Stimulated activated CD4-positive, alpha-beta T cell treated with anti-CD3 and anti-CD28 coated beads, Interleukin-2, amount 100 ng/mL, for 4 hours (primary cell): ENCODE data around the gene STPG4.
"Not testable (repeated sequence)": the region's sequence is repeated elsewhere in the genome, so short reads cannot be mapped to it uniquely, and the experiment has no call there.

Experiments used
- DNase-seq: peaks from one replicate; pipeline ENCODE4 v3.0.0-alpha.2; 2020; ENCODE audit warnings: low read depth

Gene STPG4

DNA sequence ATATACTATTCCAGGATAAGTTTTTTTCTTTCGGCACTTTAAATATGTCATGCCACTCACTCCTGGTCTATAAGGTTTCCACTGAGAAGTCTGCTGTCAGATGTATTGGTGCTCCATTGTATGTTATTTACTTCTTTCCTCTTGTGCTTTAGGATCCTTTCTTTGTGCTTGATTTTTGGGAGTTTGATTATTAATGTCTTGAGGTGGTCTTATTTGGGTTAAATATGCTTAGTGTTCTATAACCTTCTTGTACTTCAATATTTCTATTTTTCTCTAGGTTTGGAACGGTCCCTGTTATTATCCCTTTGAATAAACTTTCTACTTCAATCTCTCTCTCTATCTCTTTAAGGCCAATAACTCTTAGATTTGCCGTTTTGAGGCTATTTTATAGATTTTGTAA is 28.3 kb downstream of the STPG4 start:
- no peak for DNase-seq

DNA sequence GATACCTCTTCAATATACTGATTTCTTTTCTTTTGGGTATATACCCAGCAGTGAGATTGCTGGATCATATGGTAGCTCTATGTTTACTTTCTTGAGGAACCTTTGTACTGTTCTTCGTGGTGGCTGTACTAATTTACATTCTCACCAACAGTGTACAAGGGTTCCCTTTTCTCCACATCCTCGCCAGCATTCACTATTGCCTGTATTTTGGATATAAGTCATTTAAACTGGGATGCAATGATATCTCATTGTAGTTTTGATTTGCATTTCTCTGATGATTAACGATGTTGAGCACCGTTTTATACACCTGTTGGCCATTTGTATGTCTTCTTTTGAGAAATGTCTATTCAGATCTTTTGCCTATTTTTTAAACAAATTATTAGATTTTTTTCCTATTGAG is 30.4 kb downstream of the STPG4 start:
- DNase-seq = not testable (repeated sequence)

DNA sequence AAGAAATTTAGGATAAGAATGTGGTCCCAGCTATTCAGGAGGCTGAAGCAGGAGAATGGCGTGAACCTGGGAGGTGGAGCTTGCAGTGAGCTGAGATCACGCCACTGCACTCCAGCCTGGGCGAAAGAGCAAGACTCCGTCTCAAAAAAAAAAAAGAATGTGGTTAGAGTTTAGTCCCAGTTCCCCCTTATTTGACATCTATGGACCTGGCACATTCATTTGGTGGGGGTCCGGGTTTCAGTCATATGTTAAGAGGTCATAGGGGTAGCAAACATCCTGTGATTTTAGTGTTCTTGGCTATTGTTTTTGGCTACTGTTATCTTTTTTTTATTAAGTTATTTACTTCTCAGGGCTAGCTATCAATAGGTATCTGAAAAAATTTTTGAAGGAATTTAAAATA is 34.7 kb downstream of the STPG4 start:
- DNase-seq = not testable (repeated sequence)

DNA sequence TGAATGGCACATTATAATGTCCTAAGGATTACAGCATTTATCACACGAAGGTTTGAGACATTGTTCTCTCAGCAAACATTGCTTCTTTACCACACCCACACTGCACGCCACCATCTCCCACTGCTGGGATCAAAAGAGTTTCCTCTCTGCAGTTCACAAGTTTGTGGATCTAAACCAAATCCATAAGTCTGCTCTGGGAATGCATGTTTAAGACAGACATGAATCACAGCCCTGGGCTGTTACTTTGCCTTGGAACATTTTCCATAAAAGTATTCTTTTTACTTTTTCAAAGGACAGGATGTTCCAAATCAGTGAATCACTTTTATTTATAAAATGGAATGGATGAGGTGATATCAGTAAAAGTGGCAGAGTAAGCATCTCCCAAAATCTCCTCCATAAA is 36.1 kb downstream of the STPG4 start:
- no peak for DNase-seq

DNA sequence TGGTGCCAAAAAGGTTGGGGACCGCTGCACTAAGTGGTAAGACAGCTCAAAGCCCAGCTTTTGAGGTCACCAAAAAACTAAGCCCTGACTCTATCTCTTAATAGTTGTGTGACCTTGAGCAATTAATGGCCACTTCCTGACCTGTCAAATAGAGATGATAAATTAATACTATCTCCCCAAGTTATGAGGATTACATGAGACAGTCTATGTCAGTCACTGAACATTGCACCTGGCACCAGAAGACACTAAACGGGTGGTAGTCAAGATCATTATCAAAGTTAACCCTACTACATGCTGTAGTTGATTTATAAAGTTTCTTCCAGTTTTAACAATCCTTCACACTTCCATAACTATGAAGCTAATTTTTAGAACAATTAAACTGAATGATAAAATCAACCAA is 36.5 kb downstream of the STPG4 start:
- DNase-seq = no peak

DNA sequence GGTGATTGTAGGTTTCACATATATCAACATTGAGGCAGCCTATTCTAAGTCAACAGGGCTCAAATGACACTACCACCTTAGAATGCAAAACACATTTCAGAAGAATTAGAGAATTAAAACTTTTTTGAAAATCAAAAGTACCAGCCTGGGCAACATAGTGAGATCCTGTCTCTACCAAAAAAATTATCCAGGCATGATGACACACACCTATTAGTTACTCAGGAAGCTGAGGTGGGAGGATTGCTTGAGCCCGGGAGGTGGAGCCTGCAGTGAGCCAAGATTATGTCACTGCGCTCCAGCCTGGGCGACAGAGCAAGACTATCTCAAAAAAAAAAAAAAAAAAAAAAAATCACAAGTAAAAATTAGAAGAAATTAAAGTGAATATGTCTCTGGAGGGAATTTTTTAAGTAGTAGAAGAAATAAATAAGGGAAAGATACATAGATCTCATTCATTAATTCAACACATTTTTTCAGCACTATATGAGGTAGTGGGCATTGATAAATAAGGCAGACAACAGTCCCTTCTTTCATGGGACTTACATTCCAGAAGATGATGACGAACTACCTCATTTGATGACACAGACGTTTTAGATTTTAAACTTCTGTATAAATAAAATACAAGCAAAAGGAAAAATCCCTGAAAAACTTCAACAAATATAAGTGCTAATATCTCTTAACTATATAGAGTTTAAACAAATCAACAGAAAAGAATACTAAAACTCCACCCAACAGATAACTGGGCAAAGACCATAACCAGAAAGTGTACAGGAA is 42.3 kb downstream of the STPG4 start:
- DNase-seq = no peak

DNA sequence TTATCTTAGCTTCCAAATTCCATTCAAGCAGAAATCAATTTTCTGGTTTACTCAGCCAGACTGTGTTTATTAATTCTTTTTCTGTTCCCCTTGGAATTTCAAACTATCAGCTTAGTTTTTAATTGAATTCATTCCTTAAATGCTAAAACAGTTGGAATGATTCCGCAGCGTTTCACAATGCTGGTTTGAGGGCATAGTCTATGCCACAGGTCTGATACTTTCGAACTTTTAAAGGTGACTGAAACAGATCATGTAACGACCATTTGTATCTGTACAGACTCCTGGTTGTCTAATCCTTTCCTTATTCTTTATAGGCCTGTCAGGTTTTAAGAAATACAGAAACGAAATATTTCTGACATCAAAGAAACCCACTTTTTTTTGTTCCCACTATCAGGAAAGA is 45.4 kb downstream of the STPG4 start:
- DNase-seq = no peak

DNA sequence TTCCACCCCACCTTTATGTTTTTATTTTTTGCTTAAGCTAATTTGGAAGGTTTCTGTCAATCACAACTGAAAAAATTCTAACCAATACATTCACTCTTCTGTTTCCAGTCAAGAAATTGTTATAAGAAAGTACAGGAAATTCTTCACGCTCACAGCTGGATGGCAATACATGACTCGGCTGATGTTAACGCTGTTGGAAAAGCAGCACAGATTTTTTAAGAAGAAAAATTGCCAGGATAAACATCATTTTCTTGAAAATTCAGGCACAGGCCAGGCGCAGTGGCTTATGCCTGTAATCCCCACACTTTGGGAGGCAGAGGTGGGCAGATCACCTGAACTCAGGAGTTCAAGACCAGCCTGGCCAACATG is 46.1 kb downstream of the STPG4 start:
- no peak for DNase-seq

DNA sequence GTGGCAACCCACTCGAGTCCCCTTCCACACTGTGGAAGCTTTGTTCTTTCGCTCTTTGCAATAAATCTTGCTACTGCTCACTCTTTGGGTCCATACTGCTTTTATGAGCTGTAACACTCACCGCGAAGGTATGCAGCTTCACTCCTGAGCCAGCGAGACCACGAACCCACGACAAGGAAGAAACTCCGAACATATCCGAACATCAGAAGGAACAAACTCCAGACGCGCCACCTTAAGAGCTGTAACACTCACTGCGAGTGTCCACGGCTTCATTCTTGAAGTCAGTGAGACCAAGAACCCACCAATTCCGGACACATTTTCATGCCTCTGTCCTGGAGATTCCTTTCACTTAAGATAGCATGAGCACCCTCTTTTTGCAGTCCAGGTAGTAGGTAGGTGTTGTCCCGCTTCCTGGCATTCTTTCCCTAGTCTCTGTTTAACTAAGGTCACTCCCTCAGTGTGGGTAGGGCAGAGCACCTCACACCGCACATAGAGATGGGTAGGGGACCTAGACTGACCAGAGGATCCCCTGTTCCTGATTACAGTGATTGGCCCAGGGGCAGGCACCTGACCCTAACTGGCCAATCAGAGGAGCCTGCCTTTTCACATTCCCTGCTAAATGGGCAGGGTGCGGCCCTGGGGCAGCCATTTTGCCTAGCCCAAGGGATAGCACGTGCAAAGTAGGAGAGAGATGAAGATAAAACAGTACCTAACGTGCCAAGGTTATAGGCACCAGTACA is 46.7 kb downstream of the STPG4 start:
- DNase-seq = not testable (repeated sequence)

DNA sequence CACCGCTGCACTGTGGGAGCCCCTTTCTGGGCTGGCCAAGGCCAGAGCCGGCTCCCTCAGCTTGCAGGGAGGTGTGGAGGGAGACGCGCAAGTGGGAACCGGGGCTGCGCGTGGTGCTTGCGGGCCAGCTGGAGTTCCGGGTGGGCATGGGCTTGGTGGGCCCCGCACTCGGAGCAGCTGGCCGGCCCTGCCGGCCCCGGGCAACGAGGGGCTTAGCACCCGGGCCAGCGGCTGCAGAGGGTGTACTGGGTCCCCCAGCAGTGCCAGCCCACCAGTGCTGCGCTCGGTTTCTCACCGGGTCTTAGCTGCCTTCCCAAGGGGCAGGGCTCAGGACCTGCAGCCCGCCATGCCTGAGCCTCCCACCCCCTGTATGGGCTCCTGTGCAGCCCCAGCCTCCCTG is 47.9 kb downstream of the STPG4 start:
- not testable (repeated sequence) for DNase-seq

DNA sequence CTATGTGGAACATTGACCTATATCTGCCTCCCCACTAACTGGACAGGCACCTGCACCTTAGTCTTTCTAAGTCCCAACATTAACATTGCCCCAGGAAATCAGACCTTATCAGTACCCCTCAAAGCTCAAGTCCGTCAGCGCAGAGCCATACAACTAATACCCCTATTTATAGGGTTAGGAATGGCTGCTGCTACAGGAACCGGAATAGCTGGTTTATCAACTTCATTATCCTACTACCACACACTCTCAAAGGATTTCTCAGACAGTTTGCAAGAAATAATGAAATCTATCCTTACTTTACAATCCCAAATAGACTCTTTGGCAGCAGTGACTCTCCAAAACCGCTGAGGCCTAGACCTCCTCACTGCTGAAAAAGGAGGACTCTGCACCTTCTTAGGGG is 48.9 kb downstream of the STPG4 start:
- not testable (repeated sequence) for DNase-seq

DNA sequence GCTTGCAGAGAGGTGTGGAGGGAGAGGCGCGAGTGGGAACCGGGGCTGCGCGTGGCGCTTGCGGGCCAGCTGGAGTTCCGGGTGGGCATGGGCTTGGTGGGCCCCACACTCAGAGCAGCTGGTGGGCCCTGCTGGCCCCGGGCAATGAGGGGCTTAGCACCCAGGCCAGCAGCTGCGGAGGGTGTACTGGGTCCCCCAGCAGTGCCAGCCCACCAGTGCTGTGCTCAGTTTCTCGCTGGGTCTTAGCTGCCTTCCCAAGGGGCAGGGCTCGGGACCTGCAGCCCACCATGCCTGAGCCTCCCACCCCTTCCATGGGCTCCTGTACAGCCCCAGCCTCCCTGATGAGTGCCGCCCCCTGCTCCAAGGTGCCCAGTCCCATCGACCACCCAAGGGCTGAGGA is 55.4 kb downstream of the STPG4 start:
- not testable (repeated sequence) for DNase-seq

DNA sequence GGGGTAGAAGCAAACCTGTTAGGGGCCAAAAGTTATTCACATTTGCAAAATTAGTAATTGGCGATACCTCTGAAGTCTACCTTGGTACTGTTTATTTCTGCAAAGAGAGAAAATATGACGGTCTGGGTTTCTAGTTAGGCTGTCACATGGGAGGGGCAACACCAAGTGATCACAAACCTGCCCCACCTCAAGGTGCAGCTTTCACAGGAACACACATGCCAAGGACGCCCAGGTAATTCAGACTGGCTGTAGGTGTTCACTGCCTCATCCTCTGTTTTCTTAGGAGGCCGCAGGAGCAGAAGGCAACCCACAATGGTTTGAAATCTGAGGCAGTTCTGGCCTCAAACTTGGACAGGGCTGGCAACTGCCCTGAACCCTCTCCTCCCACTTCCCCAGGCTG is 56.2 kb downstream of the STPG4 start:
- DNase-seq = no peak

DNA sequence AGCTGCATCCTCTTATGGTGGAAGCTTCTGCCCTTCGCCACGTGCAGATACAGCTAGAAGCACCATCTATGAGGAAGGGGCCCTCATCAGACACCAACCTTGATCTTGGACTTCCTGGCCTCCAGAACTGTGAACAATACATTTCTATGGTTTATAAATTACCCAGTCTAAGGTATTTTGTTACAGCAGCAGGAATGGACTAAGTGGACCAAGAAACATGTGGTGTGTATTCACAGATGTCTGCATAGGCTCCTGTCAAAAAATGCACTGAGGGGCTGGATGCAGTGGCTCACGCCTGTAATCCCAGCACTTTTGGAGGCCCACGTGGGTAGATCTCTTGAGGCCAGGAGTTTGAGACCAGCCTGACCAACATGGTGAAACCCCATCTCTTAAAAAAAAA is 57.5 kb downstream of the STPG4 start:
- no peak for DNase-seq

DNA sequence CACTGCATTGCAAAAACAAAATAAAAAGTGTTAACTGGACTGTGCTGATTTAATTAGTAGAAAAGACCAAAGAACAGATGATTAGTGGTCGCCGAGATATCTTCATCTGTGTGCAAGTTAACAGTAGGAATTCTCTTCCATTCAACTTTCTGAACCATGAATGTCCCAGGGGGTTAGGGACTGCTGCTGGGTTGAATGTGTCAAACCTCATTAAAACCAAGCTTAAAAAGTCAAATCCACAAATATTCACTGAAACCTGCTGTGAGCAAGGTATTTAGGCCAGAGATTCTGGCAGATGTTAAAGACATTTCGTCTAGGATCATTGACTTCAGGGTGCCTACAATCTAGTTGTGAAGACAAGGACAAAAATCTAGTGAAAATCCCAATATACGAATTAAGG is 58.7 kb downstream of the STPG4 start:
- no peak for DNase-seq

DNA sequence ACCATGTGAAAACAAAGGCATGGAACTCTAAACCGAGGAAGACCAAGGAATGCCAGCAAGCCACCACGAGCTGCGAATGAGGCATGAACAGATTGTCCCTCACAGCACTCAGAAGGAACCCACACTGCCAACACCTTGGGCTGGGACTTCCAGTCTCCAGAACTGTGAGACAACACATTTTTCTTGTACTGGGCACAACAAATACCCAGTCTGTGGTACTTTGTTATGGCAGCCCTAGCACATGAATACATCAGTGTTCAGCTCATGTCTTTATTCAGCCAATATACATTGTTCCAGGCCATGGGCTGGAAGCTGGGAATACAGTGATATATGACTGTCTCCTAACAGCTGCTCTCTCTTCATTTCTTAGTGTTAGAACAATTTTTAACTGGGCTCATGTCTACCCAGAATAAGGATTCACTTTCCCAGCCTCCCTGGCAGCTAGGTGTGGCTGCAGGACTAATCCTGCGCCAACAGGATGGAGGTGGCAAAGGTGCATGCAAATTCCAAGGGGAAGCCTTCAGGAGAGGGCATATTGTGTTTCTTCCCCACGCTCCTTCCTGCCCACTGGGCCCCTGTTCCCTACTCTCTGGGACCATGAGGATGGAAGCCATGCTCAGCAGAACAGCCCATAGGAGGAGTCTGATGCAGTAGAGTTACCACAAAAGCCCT is 59.6 kb downstream of the STPG4 start:
- DNase-seq = no peak

DNA sequence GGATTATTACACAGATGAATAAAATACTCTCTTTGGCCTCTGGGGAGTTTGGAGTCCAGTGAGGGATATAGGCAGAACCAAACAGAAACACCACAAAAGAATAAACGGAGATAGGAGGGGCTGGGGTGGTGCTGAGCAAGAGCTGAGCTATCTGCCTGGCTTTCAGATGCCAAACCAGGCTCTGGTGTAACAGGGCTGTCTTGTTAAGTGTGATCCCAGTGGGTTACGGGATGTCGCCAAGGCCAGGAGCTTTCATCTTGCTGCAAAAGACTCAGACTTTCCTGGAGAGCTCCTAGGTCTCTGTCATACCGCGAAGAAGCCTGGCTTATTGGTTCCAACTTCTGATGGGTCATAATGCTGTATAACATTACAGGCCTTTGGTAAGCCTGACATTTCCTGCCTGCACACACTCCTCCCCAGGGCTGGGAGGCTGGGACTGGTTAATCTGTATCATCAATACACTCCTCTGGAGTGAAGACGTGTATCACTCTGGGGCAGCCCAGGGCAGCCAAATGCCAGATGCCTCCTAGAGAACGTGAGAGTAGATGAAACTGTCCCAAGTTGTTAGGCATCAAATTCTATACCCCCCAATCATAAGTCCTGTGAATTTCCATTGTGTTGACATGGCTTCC is 60.5 kb downstream of the STPG4 start:
- no peak for DNase-seq

DNA sequence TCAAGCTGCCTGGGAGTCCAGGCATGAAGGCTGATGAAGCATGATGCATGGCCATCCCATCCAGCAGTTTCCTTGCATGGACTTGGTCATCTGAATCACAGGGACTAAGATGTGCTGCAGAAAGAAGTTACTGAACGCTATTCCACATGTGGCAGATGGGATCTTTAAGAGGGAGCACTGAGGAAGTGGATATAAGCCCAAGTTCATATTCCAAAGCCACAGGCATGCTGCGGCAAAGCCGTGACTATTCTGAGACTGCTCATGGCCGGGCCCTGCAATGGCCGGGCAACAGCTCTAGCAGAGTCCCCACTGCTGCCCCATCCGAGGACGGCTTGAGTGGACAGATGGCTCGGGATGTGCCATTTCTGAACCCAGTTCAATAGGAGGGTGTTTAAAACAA is 61.5 kb downstream of the STPG4 start:
- DNase-seq = no peak

DNA sequence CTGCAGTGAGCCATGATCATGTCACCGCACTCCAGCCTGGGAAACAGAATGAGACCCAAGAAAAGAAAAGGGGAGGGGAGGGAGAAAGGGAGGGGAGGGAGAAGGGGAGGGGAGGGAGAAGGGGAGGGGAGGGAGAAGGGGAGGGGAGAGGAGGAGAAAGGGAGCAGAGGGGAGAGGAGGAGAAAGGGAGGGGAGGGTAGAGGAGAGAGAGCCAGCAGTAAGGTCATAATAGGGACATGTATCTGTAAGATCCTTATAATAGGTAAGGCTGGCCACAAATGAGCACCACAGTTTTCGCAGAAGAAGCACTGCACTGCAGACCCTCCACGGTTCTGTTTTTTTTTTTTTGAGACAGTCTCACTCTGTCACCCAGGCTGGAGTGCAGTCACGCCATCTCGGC is 62.6 kb downstream of the STPG4 start:
- DNase-seq = no peak

DNA sequence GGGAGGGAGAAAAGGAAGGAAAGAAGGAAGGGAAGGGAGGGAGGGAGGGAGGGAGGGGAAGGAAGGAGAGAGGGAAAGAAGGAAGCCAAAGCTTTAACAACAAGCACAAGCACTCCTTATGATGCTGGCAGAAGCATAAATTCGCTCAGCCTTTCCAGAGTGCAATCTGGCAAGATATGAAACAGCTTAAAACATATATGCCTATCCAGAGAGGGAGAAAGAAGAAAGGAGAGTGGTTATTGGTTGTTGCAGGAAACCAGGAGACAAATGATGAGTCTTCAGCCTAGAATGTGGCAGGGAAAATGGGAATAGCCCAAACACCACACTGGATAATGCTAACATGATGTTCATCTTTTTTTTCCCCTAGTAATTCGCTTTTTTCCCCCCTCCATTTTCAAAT is 64.0 kb downstream of the STPG4 start:
- DNase-seq = no peak

DNA sequence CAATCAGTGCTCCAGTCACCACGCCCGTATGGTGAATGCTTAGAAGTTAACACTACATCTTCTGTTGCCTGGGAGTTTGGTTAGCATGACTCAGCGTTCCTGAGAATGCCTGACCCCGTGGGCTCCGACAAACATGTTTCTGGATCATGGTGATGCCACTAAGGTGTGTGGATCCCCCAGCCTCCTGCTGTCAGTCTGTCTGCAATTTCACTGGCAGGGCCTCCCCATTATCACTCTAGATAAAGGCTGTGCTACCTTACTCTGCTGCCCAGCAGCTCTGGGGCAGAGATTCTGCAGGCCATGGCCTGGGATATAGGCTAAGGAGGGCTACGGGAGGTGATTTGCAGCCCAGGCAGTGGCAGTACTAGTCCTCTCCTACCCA is 66.0 kb downstream of the STPG4 start:
- DNase-seq = no peak

DNA sequence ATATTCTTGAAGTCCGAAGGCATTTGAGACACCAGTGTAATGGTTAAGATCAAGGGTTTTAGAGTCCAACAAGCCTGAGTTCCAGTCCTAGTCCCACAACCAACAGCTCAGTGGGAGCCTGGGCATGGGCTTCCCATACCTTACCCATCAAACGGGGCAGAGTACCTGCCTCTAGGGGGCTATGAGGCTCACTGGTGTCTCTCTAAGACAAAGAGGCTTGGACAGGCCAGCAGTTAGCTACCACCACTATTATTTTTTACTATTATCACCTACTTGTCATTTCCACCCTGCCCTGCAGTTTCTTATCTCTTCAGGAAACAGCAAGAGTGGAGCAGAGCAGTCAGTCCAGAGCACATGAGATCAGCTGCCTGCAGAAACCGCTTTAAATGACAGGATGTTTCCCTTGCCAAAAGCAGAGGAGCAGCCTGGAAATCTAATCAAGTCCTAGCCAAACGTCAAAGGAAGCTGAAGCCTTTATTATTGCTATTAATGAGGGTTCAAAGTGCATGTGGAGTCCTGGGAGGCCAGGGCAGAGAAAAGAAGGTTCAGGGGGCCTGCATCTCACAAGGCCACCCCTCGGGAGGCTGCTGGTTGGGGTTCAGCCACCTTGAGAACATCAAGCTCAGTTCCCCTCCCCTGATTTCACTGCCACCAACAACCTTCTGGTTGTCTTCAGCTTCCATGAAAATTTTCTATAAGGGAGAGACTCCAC is 66.6 kb downstream of the STPG4 start:
- no peak for DNase-seq
